Measurements from ENCODE around the gene SIRPA.

The SIRPA gene

DNA sequence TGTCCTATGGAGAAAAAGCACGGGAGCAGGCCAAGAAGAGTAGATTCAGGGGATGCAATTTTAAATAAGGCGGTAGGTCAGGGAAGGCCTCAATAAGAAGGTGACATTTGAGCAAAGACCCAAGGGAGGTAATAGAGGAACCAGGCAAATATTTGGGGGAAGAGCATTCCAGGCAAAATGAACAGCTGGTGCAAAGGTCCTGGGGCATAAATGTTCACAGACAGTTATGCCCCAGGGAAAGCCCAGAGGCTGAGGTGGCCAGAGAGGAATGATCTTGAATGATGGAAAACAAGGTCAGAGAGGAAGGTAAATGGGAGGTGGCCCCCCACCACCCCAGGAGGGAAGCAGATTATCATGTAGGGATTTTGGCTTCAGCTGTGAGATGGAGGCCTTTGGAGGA is 47.4 kb upstream of the SIRPA start:
- peak overlapping the region; percentile 4; the same call in 1 of the 2 replicates for H3K4me3 ChIP-seq (ENCODE audit: low read length)
- peaks cover 7% of the 10 kb centered on the region for H3K9me3 ChIP-seq (ENCODE audit: insufficient read depth, low read length)

GRCh38 chr20:1848373-1848772 is 46.8 kb upstream of the SIRPA start:
- peaks cover 71% of the 10 kb centered on the region for H3K4me1 ChIP-seq (ENCODE audit: low read length)
- peaks cover 2% of the 10 kb centered on the region for H3K36me3 ChIP-seq (replicated peaks; ENCODE audit: low read depth, low read length)
- no peak for TF ChIP-seq CTCF (IDR thresholded peaks at IDR 0.05; ENCODE audit: low read depth, low read length)
- no peak for TF ChIP-seq EZH2phosphoT487 (IDR thresholded peaks at IDR 0.05; ENCODE audit: low read depth)
- H4K20me1 ChIP-seq (ENCODE audit: insufficient read depth, low read length), result no peaks in the 10 kb centered on the region
- peak overlapping the region; percentile 4; the same call in 1 of the 2 replicates for H3K4me3 ChIP-seq (ENCODE audit: low read length)
- peaks cover 22% of the 10 kb centered on the region for H3K27me3 ChIP-seq (ENCODE audit: low read depth, low read length)
- peak overlapping the region; percentile 66 for H3K4me2 ChIP-seq (ENCODE audit: low read length)
- H3K79me2 ChIP-seq (ENCODE audit: low read length), result no peaks in the 10 kb centered on the region
- no peak overlapping the region for H2AFZ ChIP-seq (ENCODE audit: low read depth, low read length)
- peaks cover 7% of the 10 kb centered on the region for H3K9me3 ChIP-seq (ENCODE audit: insufficient read depth, low read length)
- peak overlapping the region; percentile 55 for H3K27ac ChIP-seq (ENCODE audit: low read length)
- no peak overlapping the region for H3K9ac ChIP-seq (ENCODE audit: low read length)

More for the DNA sequence above, 47.4 kb upstream of the SIRPA start:
- Histone ChIP-seq H3K27me3 (ENCODE audit: low read depth, low read length) (peaks cover 16% of the 10 kb centered on the region), H4K20me1 (ENCODE audit: insufficient read depth, low read length) (no peaks in the 10 kb centered on the region), H3K79me2 (ENCODE audit: low read length) (no peaks in the 10 kb centered on the region), H3K36me3 (replicated peaks; ENCODE audit: low read depth, low read length) (peaks cover 2% of the 10 kb centered on the region), H3K4me2 (ENCODE audit: low read length) (peak overlapping the region; percentile 66), H3K9ac (ENCODE audit: low read length) (no peak overlapping the region), H3K27ac (ENCODE audit: low read length) (peak overlapping the region; percentile 55), H2AFZ (ENCODE audit: low read depth, low read length) (no peak overlapping the region), H3K4me1 (ENCODE audit: low read length) (peaks cover 72% of the 10 kb centered on the region)
- no peak for TF ChIP-seq CTCF (IDR thresholded peaks at IDR 0.05; ENCODE audit: low read depth, low read length)
- no peak for TF ChIP-seq EZH2phosphoT487 (IDR thresholded peaks at IDR 0.05; ENCODE audit: low read depth)

- H3K9ac ChIP-seq (ENCODE audit: low read length), result no peak overlapping the region
- H3K79me2 ChIP-seq (ENCODE audit: low read length), result no peaks in the 10 kb centered on the region
- peaks cover 52% of the 10 kb centered on the region for H3K27me3 ChIP-seq (ENCODE audit: low read depth, low read length)
- TF ChIP-seq CTCF (IDR thresholded peaks at IDR 0.05; ENCODE audit: low read depth, low read length) (no peak), EZH2phosphoT487 (IDR thresholded peaks at IDR 0.05; ENCODE audit: low read depth) (no peak)
- H3K36me3 ChIP-seq (replicated peaks; ENCODE audit: low read depth, low read length), result peaks cover 2% of the 10 kb centered on the region
- peak overlapping the region; percentile 77 for H3K27ac ChIP-seq (ENCODE audit: low read length)
- no peak overlapping the region for H2AFZ ChIP-seq (ENCODE audit: low read depth, low read length)
- H3K4me2 ChIP-seq (ENCODE audit: low read length), result peak overlapping the region; percentile 37
- H3K9me3 ChIP-seq (ENCODE audit: insufficient read depth, low read length), result peaks cover 7% of the 10 kb centered on the region
- peaks cover 42% of the 10 kb centered on the region for H3K4me1 ChIP-seq (ENCODE audit: low read length)
- no peak overlapping the region for H3K4me3 ChIP-seq (ENCODE audit: low read length)
- H4K20me1 ChIP-seq (ENCODE audit: insufficient read depth, low read length), result no peaks in the 10 kb centered on the region
Observed at GRCh38 chr20:1851396-1851795, 43.8 kb upstream of the SIRPA start.

DNA sequence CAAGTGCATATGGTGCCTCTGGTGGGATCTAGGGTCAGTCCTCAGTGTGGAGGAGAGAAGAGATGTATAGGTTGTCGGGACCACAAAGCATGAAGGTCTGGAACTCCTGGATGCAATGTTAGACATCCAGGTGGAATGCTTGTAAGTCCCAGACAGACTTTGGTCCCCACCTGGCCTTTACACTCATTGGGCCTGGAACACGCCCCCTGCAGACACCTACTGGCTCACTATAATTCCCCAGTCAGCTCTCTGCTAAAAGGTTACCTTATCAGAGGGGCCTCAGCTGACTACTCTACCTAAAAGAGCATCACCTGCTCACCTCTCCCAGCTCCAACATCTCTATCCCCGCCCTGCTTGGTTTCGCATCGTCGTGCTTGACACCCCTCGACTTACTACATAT is 41.7 kb upstream of the SIRPA start:
- no peaks in the 10 kb centered on the region for H4K20me1 ChIP-seq (ENCODE audit: insufficient read depth, low read length)
- TF ChIP-seq CTCF (IDR thresholded peaks at IDR 0.05; ENCODE audit: low read depth, low read length), result no peak
- no peak for TF ChIP-seq EZH2phosphoT487 (IDR thresholded peaks at IDR 0.05; ENCODE audit: low read depth)
- no peak overlapping the region for H2AFZ ChIP-seq (ENCODE audit: low read depth, low read length)
- peaks cover 35% of the 10 kb centered on the region for H3K4me1 ChIP-seq (ENCODE audit: low read length)
- 0 out of 2 replicates have a peak, but pooled peaks cover 3% of the 10 kb centered on the region for H3K9me3 ChIP-seq (ENCODE audit: insufficient read depth, low read length)
- H3K36me3 ChIP-seq (replicated peaks; ENCODE audit: low read depth, low read length), result no peaks in the 10 kb centered on the region
- no peak overlapping the region for H3K4me2 ChIP-seq (ENCODE audit: low read length)
- H3K79me2 ChIP-seq (ENCODE audit: low read length), result no peaks in the 10 kb centered on the region
- peaks cover 61% of the 10 kb centered on the region for H3K27me3 ChIP-seq (ENCODE audit: low read depth, low read length)
- H3K27ac ChIP-seq (ENCODE audit: low read length), result no peak overlapping the region
- no peak overlapping the region for H3K9ac ChIP-seq (ENCODE audit: low read length)
- no peak overlapping the region for H3K4me3 ChIP-seq (ENCODE audit: low read length)
